SK-N-MC (cell line): Measurements from ENCODE around the gene PLEKHA3.
"Not testable (repeated sequence)": the region's sequence is repeated elsewhere in the genome, so short reads cannot be mapped to it uniquely, and the experiment has no call there.

ENCODE experiments used
- DNase-seq: peaks from one replicate; pipeline ENCODE4 v3.0.0-alpha.2; 2011; ENCODE audit warnings: low read depth, low spot score
- H3K27ac ChIP-seq: fragments of 200-600 bp; sonication (generic); 2 replicates; pipeline ENCODE4 v1.5.1; 2016; ENCODE audit warnings: mixed run types
- H3K36me3 ChIP-seq: fragments of 200-600 bp; sonication (generic); 2 replicates; pipeline ENCODE4 v1.6.1; 2017; ENCODE audit warnings: antibody characterized with exemption, low read length, mixed read lengths; ENCODE audit not compliant: insufficient read depth
- H3K4me3 ChIP-seq: fragments of 200-600 bp; sonication (generic); 2 replicates; pipeline ENCODE4 v1.5.1; 2016
- H3K9ac ChIP-seq: fragments of 200-600 bp; sonication (generic); 2 replicates; pipeline ENCODE4 v1.8.0; 2017; ENCODE audit warnings: mixed run types, mixed read lengths; ENCODE audit not compliant: insufficient read length
- H3K9me3 ChIP-seq: fragments of 200-600 bp; sonication (generic); 2 replicates; pipeline ENCODE4 v1.6.1; 2017; ENCODE audit warnings: low read depth, mild to moderate bottlenecking, antibody characterized with exemption, low read length, moderate library complexity, mixed read lengths
- EZH2 ChIP-seq: fragments of 200-600 bp; sonication (generic); IDR thresholded peaks from one replicate; pipeline ENCODE4 v1.6.1; 2017; ENCODE audit warnings: antibody characterized with exemption
- FOXP2 ChIP-seq: optimal IDR thresholded peaks from 2 replicates; pipeline ENCODE3; 2011; ENCODE audit warnings: mild to moderate bottlenecking, moderate library complexity; ENCODE audit not compliant: insufficient read depth; ENCODE audit errors: extremely low read length, control extremely low read depth
- POLR2AphosphoS5 ChIP-seq: IDR thresholded peaks from 2 replicates; pipeline ENCODE4 v1.6.1; 2012; ENCODE audit warnings: mild to moderate bottlenecking, low read depth, low read length, borderline replicate concordance

PLEKHA3 gene

GRCh38 chr2:178452334-178452733, 27.9 kb upstream of the PLEKHA3 start:
- TF ChIP-seq FOXP2 (no peak), POLR2AphosphoS5 (no peak)
- peaks cover 17% of the 10 kb centered on the region; the same call in 1 of the 2 replicates for H3K36me3 ChIP-seq
- H3K9me3 ChIP-seq = no peaks in the 10 kb centered on the region
- no peak overlapping the region for H3K9ac ChIP-seq
- DNase-seq = no peak
- H3K27ac ChIP-seq = no peak overlapping the region
- no peak overlapping the region for H3K4me3 ChIP-seq

GRCh38 chr2:178452870-178453269, 27.4 kb upstream of the PLEKHA3 start:
- H3K36me3 ChIP-seq = peaks cover 16% of the 10 kb centered on the region; the same call in 1 of the 2 replicates
- H3K4me3 ChIP-seq = no peak overlapping the region
- no peak overlapping the region for H3K27ac ChIP-seq
- TF ChIP-seq POLR2AphosphoS5 (no peak), FOXP2 (no peak), EZH2 (no peak)
- no peak for DNase-seq
- no peaks in the 10 kb centered on the region for H3K9me3 ChIP-seq
- no peak overlapping the region for H3K9ac ChIP-seq

GRCh38 chr2:178455947-178456346, 24.3 kb upstream of the PLEKHA3 start:
- H3K27ac ChIP-seq = no peak overlapping the region
- no peak for DNase-seq
- H3K9ac ChIP-seq = no peak overlapping the region
- no peaks in the 10 kb centered on the region for H3K36me3 ChIP-seq
- H3K4me3 ChIP-seq = no peak overlapping the region
- TF ChIP-seq POLR2AphosphoS5 (no peak), FOXP2 (no peak), EZH2 (no peak)
- H3K9me3 ChIP-seq = no peaks in the 10 kb centered on the region

- DNase-seq = no peak
- TF ChIP-seq POLR2AphosphoS5 (no peak), FOXP2 (no peak), EZH2 (no peak)
- H3K9ac ChIP-seq = no peak overlapping the region
Observed at GRCh38 chr2:178457390-178457886, 22.8 kb upstream of the PLEKHA3 start.

GRCh38 chr2:178469219-178469849, 10.9 kb upstream of the PLEKHA3 start:
- TF ChIP-seq EZH2 = no peak
- TF ChIP-seq FOXP2 = no peak
- TF ChIP-seq POLR2AphosphoS5 = no peak
- Histone ChIP-seq H3K36me3 (peaks cover 14% of the 10 kb centered on the region), H3K9me3 (no peaks in the 10 kb centered on the region), H3K27ac (no peak overlapping the region), H3K4me3 (no peak overlapping the region), H3K9ac (no peak overlapping the region)
- no peak for DNase-seq

More at GRCh38 chr2:178457390-178457886, 22.8 kb upstream of the PLEKHA3 start:
- Histone ChIP-seq H3K9me3 (no peaks in the 10 kb centered on the region), H3K27ac (no peak overlapping the region), H3K36me3 (no peaks in the 10 kb centered on the region), H3K4me3 (no peak overlapping the region)

- H3K36me3 ChIP-seq, DNase-seq, H3K27ac ChIP-seq, H3K9me3 ChIP-seq, H3K9ac ChIP-seq, H3K4me3 ChIP-seq: not testable (repeated sequence)
Observed at GRCh38 chr2:178471313-178471712, 8.9 kb upstream of the PLEKHA3 start.

GRCh38 chr2:178473373-178473772, 6.9 kb upstream of the PLEKHA3 start:
- no peak for TF ChIP-seq EZH2
- no peak for TF ChIP-seq FOXP2
- no peak for TF ChIP-seq POLR2AphosphoS5
- H3K9me3 ChIP-seq = no peaks in the 10 kb centered on the region
- no peaks in the 10 kb centered on the region for H3K36me3 ChIP-seq
- no peak for DNase-seq
- H3K4me3 ChIP-seq = no peak overlapping the region
- H3K9ac ChIP-seq = no peak overlapping the region
- no peak overlapping the region for H3K27ac ChIP-seq

- Histone ChIP-seq H3K4me3 (no peak overlapping the region), H3K27ac (no peak overlapping the region), H3K9me3 (no peaks in the 10 kb centered on the region), H3K36me3 (no peaks in the 10 kb centered on the region), H3K9ac (no peak overlapping the region)
- DNase-seq = no peak
- TF ChIP-seq EZH2 = no peak
- TF ChIP-seq FOXP2 = no peak
- TF ChIP-seq POLR2AphosphoS5 = no peak
Observed at GRCh38 chr2:178473931-178474330, 6.3 kb upstream of the PLEKHA3 start.

GRCh38 chr2:178474560-178474959, 5.7 kb upstream of the PLEKHA3 start:
- DNase-seq = no peak
- no peaks in the 10 kb centered on the region for H3K9me3 ChIP-seq
- H3K36me3 ChIP-seq = no peaks in the 10 kb centered on the region
- H3K4me3 ChIP-seq = no peak overlapping the region
- no peak overlapping the region for H3K9ac ChIP-seq
- no peak overlapping the region for H3K27ac ChIP-seq
- no peak for TF ChIP-seq EZH2
- no peak for TF ChIP-seq POLR2AphosphoS5
- TF ChIP-seq FOXP2 = no peak
